ENCODE measurements around the gene RAB36.

- TF ChIP-seq, protein P1, sequence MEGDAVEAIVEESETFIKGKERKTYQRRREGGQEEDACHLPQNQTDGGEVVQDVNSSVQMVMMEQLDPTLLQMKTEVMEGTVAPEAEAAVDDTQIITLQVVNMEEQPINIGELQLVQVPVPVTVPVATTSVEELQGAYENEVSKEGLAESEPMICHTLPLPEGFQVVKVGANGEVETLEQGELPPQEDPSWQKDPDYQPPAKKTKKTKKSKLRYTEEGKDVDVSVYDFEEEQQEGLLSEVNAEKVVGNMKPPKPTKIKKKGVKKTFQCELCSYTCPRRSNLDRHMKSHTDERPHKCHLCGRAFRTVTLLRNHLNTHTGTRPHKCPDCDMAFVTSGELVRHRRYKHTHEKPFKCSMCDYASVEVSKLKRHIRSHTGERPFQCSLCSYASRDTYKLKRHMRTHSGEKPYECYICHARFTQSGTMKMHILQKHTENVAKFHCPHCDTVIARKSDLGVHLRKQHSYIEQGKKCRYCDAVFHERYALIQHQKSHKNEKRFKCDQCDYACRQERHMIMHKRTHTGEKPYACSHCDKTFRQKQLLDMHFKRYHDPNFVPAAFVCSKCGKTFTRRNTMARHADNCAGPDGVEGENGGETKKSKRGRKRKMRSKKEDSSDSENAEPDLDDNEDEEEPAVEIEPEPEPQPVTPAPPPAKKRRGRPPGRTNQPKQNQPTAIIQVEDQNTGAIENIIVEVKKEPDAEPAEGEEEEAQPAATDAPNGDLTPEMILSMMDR (IDR thresholded peaks at IDR 0.05): peak; percentile 95 to 96 (median 95)
- TF ChIP-seq POLR2A (IDR thresholded peaks at IDR 0.05): peak; percentile 28
- no peak for TF ChIP-seq EP300 (IDR thresholded peaks at IDR 0.05)
Observed at GRCh38 chr22:23178512-23179254, 33.4 kb downstream of the RAB36 start.

All from ovary (tissue), 3 donors.